HepG2 (cell line): ENCODE data around the gene ZBTB7B. TPM values are rescaled to one million over a fixed set of nuclear protein-coding genes. Genes with fewer than 3 reads are reported as not detected.

Experiments used
- ATAC-seq: fragments of 200-7000 bp; cut with Tn5 transposase; 3 replicates; pipeline ENCODE4 v1.9.1; 2020; ENCODE audit warnings: mild to moderate bottlenecking, moderate library complexity
- BruUV-seq: library from RNA; stranded (reverse); fragments of 400-500 nt; replicated peaks from 2 replicates; lab custom pipeline; 2021; lab: Mats Ljungman, UMichigan
- CTCF ChIA-PET: fragments of 300-600 bp; formaldehyde crosslinking; extraction: SDS; loops from one replicate; lab custom pipeline; 2021; ENCODE audit warnings: low total read pairs, inconsistent platforms, low intra/inter-chr PET ratio; lab: Yijun Ruan, JAX
- POLR2A ChIA-PET: fragments of 350-600 bp; sonication (Branson Sonifier 250); formaldehyde crosslinking; loops from one replicate; lab custom pipeline; 2020; ENCODE audit warnings: antibody characterized with exemption, inconsistent platforms; lab: Yijun Ruan, JAX
- DNase-seq: peaks from one replicate; pipeline ENCODE4 v3.0.0-alpha.2; 2015; ENCODE audit warnings: low spot score
- FAIRE-seq: peaks from 3 replicates; lab custom pipeline; 2011; peaks lifted over from hg19 to GRCh38; lab: Jason Lieb, UNC
- H2AFZ ChIP-seq: one replicate; pipeline ENCODE4 v1.6.1; 2011; ENCODE audit warnings: low read length, inconsistent platforms
- H3K27ac ChIP-seq: fragments of 300-600 bp; 3 replicates; pipeline ENCODE4 v1.8.0; 2011; ENCODE audit warnings: mixed run types, mild to moderate bottlenecking, mixed read lengths, low read length, inconsistent platforms; ENCODE audit not compliant: insufficient read depth; ENCODE audit errors: extremely low read length
- H3K27me3 ChIP-seq, 2 experiments: fragments of 200-600 bp in 1 of 2; 2 replicates in 1 of 2; 3 replicates in 1 of 2; pipeline versions ENCODE4 v1.6.0 to v1.8.0; 2011; ENCODE audit warnings: low read length in 2 of 2, mild to moderate bottlenecking in 2 of 2, moderate library complexity in 2 of 2, inconsistent platforms in 1 of 2; ENCODE audit not compliant: insufficient read depth in 2 of 2, control insufficient read depth in 1 of 2
- H3K36me3 ChIP-seq, 2 experiments: fragments of 200-600 bp in 1 of 2; replicated peaks in 1 of 2; 2 replicates in 1 of 2; 3 replicates in 1 of 2; pipeline versions ENCODE4 v1.5.1 to v1.8.0; 2011; ENCODE audit warnings: low read length in 2 of 2, inconsistent platforms in 1 of 2; ENCODE audit not compliant: insufficient read depth in 2 of 2, control insufficient read depth in 1 of 2
- H3K4me1 ChIP-seq: 2 replicates; pipeline ENCODE4 v1.5.1; 2012; ENCODE audit warnings: low read length, inconsistent platforms; ENCODE audit not compliant: insufficient read depth
- H3K4me2 ChIP-seq: 2 replicates; pipeline ENCODE4 v1.6.0; 2011; ENCODE audit warnings: low read depth, low read length, inconsistent platforms
- H3K4me3 ChIP-seq, 3 experiments: fragments of 200-600 bp in 1 of 3; sonication (generic), shearing (Covaris generic) in 1 of 3; replicated peaks in 1 of 3; 2 replicates each; pipeline ENCODE4 v1.5.1; 2011 to 2016; ENCODE audit warnings: low read length in 3 of 3, inconsistent platforms in 2 of 3, low read depth in 2 of 3, mild to moderate bottlenecking in 2 of 3, control low read depth in 1 of 3, mixed read lengths in 1 of 3; ENCODE audit not compliant: insufficient read depth in 1 of 3
- H3K79me2 ChIP-seq: one replicate; pipeline ENCODE4 v1.6.1; 2011; ENCODE audit warnings: low read length, inconsistent platforms; ENCODE audit not compliant: insufficient read depth
- H3K9ac ChIP-seq: 2 replicates; pipeline ENCODE4 v1.6.0; 2011; ENCODE audit warnings: mild to moderate bottlenecking, low read depth, low read length, inconsistent platforms; ENCODE audit not compliant: insufficient read depth
- H3K9me3 ChIP-seq: 2 replicates; pipeline ENCODE4 v1.5.1; 2012; ENCODE audit warnings: mild to moderate bottlenecking, low read length
- H4K20me1 ChIP-seq: 2 replicates; pipeline ENCODE4 v1.6.0; 2011; ENCODE audit warnings: inconsistent platforms, mild to moderate bottlenecking, low read length, moderate library complexity; ENCODE audit not compliant: insufficient read depth
- DRAP1 ChIP-seq: IDR thresholded peaks from 2 replicates; pipeline ENCODE4 v1.6.1; 2016; ENCODE audit warnings: missing genetic modification reagents, missing compliant biosample characterization
- ELF1 ChIP-seq: sonication (generic); formaldehyde crosslinking; IDR thresholded peaks from 2 replicates; pipeline ENCODE4 v1.4.0; 2020; ENCODE audit warnings: missing genetic modification reagents
- FOXA3 ChIP-seq: IDR thresholded peaks from 2 replicates; pipeline ENCODE4 v1.6.1; 2016; ENCODE audit warnings: missing genetic modification reagents, missing compliant biosample characterization
- GABPA ChIP-seq, 2 experiments: IDR thresholded peaks; 2 replicates each; pipeline ENCODE4 v1.6.1; 2011 to 2016; ENCODE audit warnings: low read depth in 2 of 2, low read length in 1 of 2, missing biosample characterization in 1 of 2, missing genetic modification characterization in 1 of 2
- MXI1 ChIP-seq: IDR thresholded peaks from 3 replicates; pipeline ENCODE4 v1.6.1; 2012; ENCODE audit warnings: low read depth, low read length, inconsistent platforms, borderline replicate concordance
- NFYC ChIP-seq: IDR thresholded peaks from 2 replicates; pipeline ENCODE4 v1.6.1; 2016; ENCODE audit warnings: missing genetic modification reagents, missing compliant biosample characterization
- POLR2AphosphoS5 ChIP-seq: IDR thresholded peaks from 2 replicates; pipeline ENCODE4 v1.6.1; 2012; ENCODE audit warnings: low read depth, low read length
- SIN3A ChIP-seq: IDR thresholded peaks from 2 replicates; pipeline ENCODE4 v1.6.1; 2011; ENCODE audit warnings: low read depth, mild to moderate bottlenecking, control low read depth, low read length, borderline replicate concordance
- SP4 ChIP-seq: sonication (generic); formaldehyde crosslinking; IDR thresholded peaks from 2 replicates; pipeline ENCODE4 v1.8.1; 2023; ENCODE audit warnings: mild to moderate bottlenecking, missing genetic modification reagents
- U2AF2 ChIP-seq: fragments of 200-400 bp; formaldehyde crosslinking; IDR thresholded peaks from 2 replicates; pipeline ENCODE4 v1.6.1; 2017; ENCODE audit warnings: low read depth, mild to moderate bottlenecking, low read length
- ZBTB25 ChIP-seq: IDR thresholded peaks from 2 replicates; pipeline ENCODE4 v1.6.1; 2018; ENCODE audit warnings: missing genetic modification reagents
- ZBTB7A ChIP-seq: sonication (generic); formaldehyde crosslinking; IDR thresholded peaks from 2 replicates; pipeline ENCODE4 v1.8.0; 2022; ENCODE audit warnings: mild to moderate bottlenecking, missing genetic modification reagents
- ZNF30 ChIP-seq: sonication (generic); formaldehyde crosslinking; IDR thresholded peaks from 2 replicates; pipeline ENCODE4 v1.5.0; 2020; ENCODE audit warnings: mild to moderate bottlenecking, missing genetic modification reagents
- ZNF333 ChIP-seq: sonication (generic); formaldehyde crosslinking; IDR thresholded peaks from 2 replicates; pipeline ENCODE4 v1.4.0; 2020; ENCODE audit warnings: mild to moderate bottlenecking, missing genetic modification reagents, borderline replicate concordance
- ZNF451 ChIP-seq: sonication (generic); formaldehyde crosslinking; IDR thresholded peaks from 2 replicates; pipeline ENCODE4 v1.5.0; 2020; ENCODE audit warnings: mild to moderate bottlenecking, missing genetic modification reagents
- ZNF704 ChIP-seq: sonication (generic); formaldehyde crosslinking; IDR thresholded peaks from 2 replicates; pipeline ENCODE4 v1.8.1; 2023; ENCODE audit warnings: mild to moderate bottlenecking, inconsistent platforms, moderate library complexity, missing genetic modification reagents, borderline replicate concordance
- ZNF788 ChIP-seq: sonication (generic); formaldehyde crosslinking; IDR thresholded peaks from 2 replicates; pipeline ENCODE4 v1.5.0; 2020; ENCODE audit warnings: mild to moderate bottlenecking, missing genetic modification reagents, borderline replicate concordance
- WGBS: methylation state at CpG from one replicate; pipeline ENCODE4 v1.1.6; 2017; ENCODE audit warnings: low lambda C conversion rate; 5-methylcytosine and 5-hydroxymethylcytosine counted together
- in situ Hi-C: cut with HindIII; loops from 2 replicates; pipeline ENCODE4 v1.10.0; 2017; ENCODE audit warnings: low pct_unique_long_range_greater_than_20kb; ENCODE audit not compliant: extremely low pct_ligation_motif_present
- intact Hi-C: fragments of 100-400 bp; cut with micrococcal nuclease; formaldehyde crosslinking; loops from one replicate; pipeline ENCODE4 v1.10.0; 2022; ENCODE audit not compliant: unreplicated experiment
- polyA plus RNA-seq, 8 experiments: library from polyadenylated mRNA; depleted of rRNA in 3 of 8; stranded (reverse) in 7 of 8; unstranded in 1 of 8; fragments of >200 nt; fragmentation: Illumina TruSeq in 4 of 8; extraction: Trizol in 4 of 8; gene quantifications; 2 replicates each; pipeline versions ENCODE4 v1.2.1 to v1.2.3, GENCODE V29; 2011 to 2016; ENCODE audit warnings: low read depth in 4 of 8, missing spikeins in 1 of 8, mixed read lengths in 1 of 8; ENCODE audit not compliant: insufficient read depth in 1 of 8
- total RNA-seq, 5 experiments: library from RNA; depleted of rRNA; stranded (reverse); fragments of >200 nt; fragmentation: Illumina TruSeq; extraction: Trizol; gene quantifications; 2 replicates each; pipeline ENCODE4 v1.2.3, GENCODE V29; 2016; ENCODE audit warnings: low read depth in 1 of 5

Gene ZBTB7B
- total and polyA plus RNA-seq, 2 of the 13 experiments (the other 11 are each of a cell fraction or from before 2014, with no cell fraction given) = 15.5 to 17.5 TPM

- Histone ChIP-seq H3K27ac (peak within 1 kb of the TSS; percentile 100), H3K4me3 (peak within 1 kb of the TSS; percentile 51 to 75 (median 59)), H4K20me1 (no peaks in the 10 kb centered on the region), H3K36me3 (peaks cover 13 to 33% of the 10 kb centered on the region in 2 experiments; a peak in 4 of 5 replicates), H3K27me3 (no peaks in the 10 kb centered on the region; a peak in 1 of 5 replicates), H3K4me1 (peaks cover 59% of the 10 kb centered on the region), H3K79me2 (peaks cover 52% of the 10 kb centered on the region), H3K9ac (peak within 1 kb of the TSS; percentile 63), H3K9me3 (no peaks in the 10 kb centered on the region), H2AFZ (no peak within 1 kb of the TSS), H3K4me2 (peak within 1 kb of the TSS; percentile 100)
- peak; percentile 75 for ATAC-seq
- 28% methylated on average over 9 of the region's 15 CpGs for WGBS
- in situ Hi-C loops = no loop called here
- peak; percentile 83 for DNase-seq
- peak; percentile 86 for FAIRE-seq
- ChIA-PET CTCF (no interaction called here), POLR2A (interaction anchor here (0.7 to 6.6 kb wide), 21 partner anchors 9 to 636 kb away, joined by 3 to 148 read pairs (median 5); partner anchors contain the start of genes ADAM15, FLAD1, LENEP and PBXIP1)
- BruUV-seq = no TSS peak
- intact Hi-C loops = loop anchor here (1.0 kb wide), 1 partner anchor 47 kb away; no protein-coding TSS in a partner anchor
- TF ChIP-seq ZNF451 (CRISPR knock-in tag) (peak; percentile 21; the same call in 1 of the 2 replicates), ZBTB25 (CRISPR knock-in tag) (no peak), SP4 (CRISPR knock-in tag) (0 out of 2 replicates have a peak, but pooled peaks have one; percentile 51), MXI1 (peak; percentile 72; the same call in 1 of the 3 replicates), ZNF30 (CRISPR knock-in tag) (no peak), GABPA (IDR thresholded peaks at IDR 0.05; ENCODE audit: low read depth, low read length) (no peak), GABPA (CRISPR knock-in tag; IDR thresholded peaks at IDR 0.05; ENCODE audit: low read depth) (peak; percentile 46; the same call in 1 of the 2 replicates), ELF1 (CRISPR knock-in tag) (no peak), SIN3A (peak; percentile 35; the same call in 1 of the 2 replicates), ZBTB7A (peak; percentile 75; the same call in 1 of the 2 replicates), ZNF788 (CRISPR knock-in tag) (no peak), ZNF704 (CRISPR knock-in tag) (no peak), DRAP1 (peak; percentile 93), POLR2AphosphoS5 (peak; percentile 89), ZNF333 (CRISPR knock-in tag) (no peak), U2AF2 (no peak), FOXA3 (CRISPR knock-in tag) (peak; percentile 27; the same call in 1 of the 2 replicates), NFYC (CRISPR knock-in tag) (peak; percentile 65)
Observed at GRCh38 chr1:154970631-154971340, 31.8 kb upstream of the ZBTB7B start, which contains the start of gene SHC1. SHC1 (minus strand) TSS chr1:154970747; CDS start chr1:154970526, 221 bp downstream.
